IMR-90 (cell line): Measurements from ENCODE around the gene KCNQ2. TPM values are rescaled to one million over a fixed set of nuclear protein-coding genes. Genes with fewer than 3 reads are reported as not detected.

Experiments used
- ATAC-seq: fragments of 200-7000 bp; cut with Tn5 transposase; 2 replicates; pipeline ENCODE4 v1.9.1; 2020; ENCODE audit warnings: low read depth, mild to moderate bottlenecking, moderate library complexity
- BruUV-seq: library from RNA; stranded (reverse); fragments of 400-500 nt; replicated peaks from 2 replicates; lab custom pipeline; 2021; lab: Mats Ljungman, UMichigan
- CTCF ChIA-PET: fragments of 300-600 bp; formaldehyde crosslinking; extraction: SDS; loops from one replicate; lab custom pipeline; 2021; ENCODE audit warnings: antibody characterized with exemption; lab: Yijun Ruan, JAX
- POLR2A ChIA-PET: fragments of 300-600 bp; sonication (Branson Sonifier 250); formaldehyde crosslinking; loops from one replicate; lab custom pipeline; 2022; ENCODE audit warnings: antibody characterized with exemption; ENCODE audit not compliant: unreplicated experiment; lab: Charles Lee
- DNase-seq: peaks from one replicate; pipeline ENCODE4 v3.0.0; 2013
- H2AFZ ChIP-seq: replicated peaks from 2 replicates; pipeline ENCODE3; 2013; ENCODE audit warnings: low read length, mild to moderate bottlenecking; ENCODE audit not compliant: poor library complexity
- H2AK5ac ChIP-seq: 2 replicates; pipeline ENCODE4 v1.6.1; 2013; ENCODE audit warnings: low read depth, low read length, inconsistent platforms
- H2AK9ac ChIP-seq: replicated peaks from 2 replicates; pipeline ENCODE3; 2013; ENCODE audit warnings: mild to moderate bottlenecking, low read depth, low read length, moderate library complexity; ENCODE audit not compliant: poor library complexity
- H2BK120ac ChIP-seq: 2 replicates; pipeline ENCODE4 v1.6.1; 2013; ENCODE audit warnings: low read depth, low read length, inconsistent platforms
- H2BK15ac ChIP-seq: 3 replicates; pipeline ENCODE4 v1.6.1; 2013; ENCODE audit warnings: low read depth, low read length, inconsistent platforms
- H2BK20ac ChIP-seq: 2 replicates; pipeline ENCODE4 v1.6.1; 2013; ENCODE audit warnings: low read depth, mild to moderate bottlenecking, inconsistent platforms, low read length, moderate library complexity
- H2BK5ac ChIP-seq: 2 replicates; pipeline ENCODE4 v1.6.1; 2013; ENCODE audit warnings: mild to moderate bottlenecking, low read depth, low read length, inconsistent platforms; ENCODE audit not compliant: poor library complexity, severe bottlenecking
- H3K14ac ChIP-seq: replicated peaks from 2 replicates; pipeline ENCODE4 v1.6.1; 2013; ENCODE audit warnings: low read depth, low read length, inconsistent platforms
- H3K18ac ChIP-seq: 2 replicates; pipeline ENCODE4 v1.6.1; 2013; ENCODE audit warnings: low read depth, low read length, control low read depth
- H3K23ac ChIP-seq: 2 replicates; pipeline ENCODE4 v1.6.1; 2013; ENCODE audit warnings: low read depth, low read length, inconsistent platforms
- H3K27ac ChIP-seq: 2 replicates; pipeline ENCODE4 v1.5.1; 2013; ENCODE audit warnings: mild to moderate bottlenecking, control low read depth, low read length; ENCODE audit not compliant: insufficient read depth
- H3K27me3 ChIP-seq: 2 replicates; pipeline ENCODE4 v1.6.1; 2013; ENCODE audit warnings: low read length; ENCODE audit not compliant: control insufficient read depth, insufficient read depth
- H3K36me3 ChIP-seq: 2 replicates; pipeline ENCODE4 v1.6.1; 2013; ENCODE audit warnings: low read length, mixed read lengths; ENCODE audit not compliant: control insufficient read depth, insufficient read depth
- H3K4ac ChIP-seq: 2 replicates; pipeline ENCODE4 v1.6.1; 2013; ENCODE audit warnings: low read depth, low read length, inconsistent platforms
- H3K4me1 ChIP-seq: 2 replicates; pipeline ENCODE4 v1.6.1; 2013; ENCODE audit warnings: low read length, mixed read lengths; ENCODE audit not compliant: control insufficient read depth, insufficient read depth
- H3K4me2 ChIP-seq: 2 replicates; pipeline ENCODE4 v1.6.1; 2013; ENCODE audit warnings: low read depth, mild to moderate bottlenecking, control low read depth, low read length, moderate library complexity
- H3K4me3 ChIP-seq: 2 replicates; pipeline ENCODE4 v1.5.1; 2013; ENCODE audit warnings: low read depth, mild to moderate bottlenecking, control low read depth, low read length, moderate library complexity; ENCODE audit not compliant: insufficient read depth
- H3K56ac ChIP-seq: 2 replicates; pipeline ENCODE4 v1.6.1; 2013; ENCODE audit warnings: low read length, inconsistent platforms; ENCODE audit not compliant: insufficient read depth; ENCODE audit errors: extremely low read depth
- H3K79me1 ChIP-seq, 2 experiments: 2 replicates each; pipeline ENCODE4 v1.6.1; 2013; ENCODE audit warnings: low read length in 2 of 2, inconsistent platforms in 1 of 2, low read depth in 1 of 2
- H3K9ac ChIP-seq: 2 replicates; pipeline ENCODE4 v1.6.1; 2013; ENCODE audit warnings: low read depth, low read length, control low read depth
- H3K9me1 ChIP-seq: 2 replicates; pipeline ENCODE4 v1.6.1; 2013; ENCODE audit warnings: low read length, inconsistent platforms; ENCODE audit not compliant: insufficient read depth
- H3K9me3 ChIP-seq: 2 replicates; pipeline ENCODE4 v1.6.1; 2013; ENCODE audit warnings: low read length; ENCODE audit not compliant: control insufficient read depth, insufficient read depth
- H4K20me1 ChIP-seq: 2 replicates; pipeline ENCODE4 v1.6.1; 2013; ENCODE audit warnings: low read length, inconsistent platforms; ENCODE audit not compliant: insufficient read depth
- H4K5ac ChIP-seq: 2 replicates; pipeline ENCODE4 v1.6.1; 2013; ENCODE audit warnings: mild to moderate bottlenecking, low read depth, low read length, control low read depth
- H4K8ac ChIP-seq, 2 experiments: 2 replicates each; pipeline ENCODE4 v1.6.1; 2013; ENCODE audit warnings: low read depth in 2 of 2, low read length in 2 of 2, control low read depth in 1 of 2, inconsistent platforms in 1 of 2
- H4K91ac ChIP-seq: 2 replicates; pipeline ENCODE4 v1.6.1; 2013; ENCODE audit warnings: low read depth, low read length, inconsistent platforms; ENCODE audit not compliant: insufficient read depth
- BHLHE40 ChIP-seq: fragments of 150-350 bp; IDR thresholded peaks from 2 replicates; pipeline ENCODE4 v1.6.1; 2016; ENCODE audit warnings: mild to moderate bottlenecking, low read depth, low read length
- ELK1 ChIP-seq: fragments of 150-350 bp; IDR thresholded peaks from 2 replicates; pipeline ENCODE4 v1.6.1; 2016; ENCODE audit warnings: low read depth, mild to moderate bottlenecking, low read length, moderate library complexity, borderline replicate concordance
- FOS ChIP-seq: fragments of 150-350 bp; IDR thresholded peaks from 2 replicates; pipeline ENCODE4 v1.6.1; 2016; ENCODE audit warnings: low read depth, low read length
- MAZ ChIP-seq: IDR thresholded peaks from 2 replicates; pipeline ENCODE4 v1.6.1; 2012; ENCODE audit warnings: low read depth, mild to moderate bottlenecking, low read length, improper control_type of control experiment, moderate library complexity, borderline replicate concordance
- NFE2L2 ChIP-seq: fragments of 150-350 bp; IDR thresholded peaks from 2 replicates; pipeline ENCODE4 v1.6.1; 2016; ENCODE audit warnings: low read depth, mild to moderate bottlenecking, low read length
- RFX5 ChIP-seq: IDR thresholded peaks from 2 replicates; pipeline ENCODE4 v1.8.0; 2012; ENCODE audit warnings: low read depth, mild to moderate bottlenecking, low read length, moderate library complexity
- SMC3 ChIP-seq: fragments of 150-350 bp; IDR thresholded peaks from 2 replicates; pipeline ENCODE4 v1.6.1; 2016; ENCODE audit warnings: low read depth, mild to moderate bottlenecking, antibody characterized with exemption, low read length, moderate library complexity
- USF2 ChIP-seq: fragments of 150-350 bp; IDR thresholded peaks from 2 replicates; pipeline ENCODE4 v1.6.1; 2017; ENCODE audit warnings: mild to moderate bottlenecking, antibody characterized with exemption, low read length, low read depth
- WGBS, 2 experiments: methylation state at CpG; one replicate each; pipeline versions ENCODE4 v1.1.5 to v1.1.7; 2013; ENCODE audit warnings: missing lambda C conversion rate in 2 of 2; ENCODE audit not compliant: insufficient read length in 1 of 2; ENCODE audit errors: extremely low coverage in 2 of 2; 5-methylcytosine and 5-hydroxymethylcytosine counted together
- dilution Hi-C: fragments of 300-500 bp; cut with HindIII; formaldehyde crosslinking; loops from one replicate; pipeline ENCODE4 v1.14.3; 2018; ENCODE audit warnings: low sequenced_read_pairs; ENCODE audit not compliant: unreplicated experiment
- in situ Hi-C: fragments of 300-500 bp; cut with MboI; formaldehyde crosslinking; loops from 3 replicates; pipeline ENCODE4 v1.14.3; 2019; ENCODE audit warnings: low sequenced_read_pairs, inconsistent platforms, mixed read lengths
- intact Hi-C: fragments of 100-400 bp; cut with micrococcal nuclease; formaldehyde crosslinking; loops from 2 replicates; pipeline ENCODE4 v1.10.0; 2022
- polyA plus RNA-seq, 3 experiments: library from polyadenylated mRNA; depleted of rRNA; stranded (reverse); fragments of >200 nt; gene quantifications; 2 replicates each; pipeline ENCODE4 v1.2.3, GENCODE V29; 2012; ENCODE audit warnings: low replicate concordance in 1 of 3
- total RNA-seq: library from RNA; depleted of rRNA; stranded (reverse); fragments of >200 nt; gene quantifications from 2 replicates; pipeline ENCODE4 v1.2.3, GENCODE V29; 2012
- TF ChIP-seq, protein P1 (sequence below): conservative IDR thresholded peaks from 2 replicates; pipeline ENCODE4 v1.5.1; 2012; ENCODE audit warnings: mild to moderate bottlenecking, low read depth, low read length, improper control_type of control experiment

KCNQ2 gene
- total and polyA plus RNA-seq, 2 of the 4 experiments (the other 2 are of a cell fraction), result 0.02 TPM; not detected in 1

- TF ChIP-seq USF2, result no peak
Measured at GRCh38 chr20:63369724-63370617, 102.5 kb downstream of the KCNQ2 start (continued).

DNA sequence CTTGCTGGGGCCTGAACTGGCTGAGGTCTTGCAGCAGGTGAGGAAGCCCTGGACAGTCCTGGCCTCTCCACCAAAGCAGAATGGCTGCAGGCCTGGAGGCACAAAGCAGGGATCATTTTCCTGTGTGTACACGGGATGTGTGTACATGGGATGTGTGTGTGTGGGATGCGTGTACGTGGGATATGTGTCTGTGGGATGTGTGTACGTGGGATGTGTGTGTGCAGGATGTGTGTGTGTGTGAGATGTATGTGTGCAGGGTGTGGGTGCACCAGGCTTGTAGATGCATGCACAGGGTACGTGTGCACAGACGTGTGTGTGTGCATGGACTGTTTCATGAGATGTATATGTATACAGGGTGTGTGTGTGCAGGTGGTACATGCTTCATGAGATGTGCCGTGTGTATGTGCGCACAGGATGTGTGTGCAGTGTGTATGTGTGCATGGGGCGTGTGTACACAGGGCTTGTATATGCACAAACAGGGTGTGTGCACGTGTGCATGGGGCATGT lies 103.4 kb downstream of the KCNQ2 start:
- ChIA-PET CTCF (no interaction called here), POLR2A (no interaction called here)
- Histone ChIP-seq H3K27ac (no peak overlapping the region), H4K5ac (no peak overlapping the region), H3K36me3 (no peaks in the 10 kb centered on the region), H4K8ac (no peak overlapping the region), H3K27me3 (peaks cover 55% of the 10 kb centered on the region), H2BK120ac (no peak overlapping the region), H3K9me1 (no peaks in the 10 kb centered on the region), H3K56ac (no peak overlapping the region), H3K9me3 (no peaks in the 10 kb centered on the region), H2AFZ (no peak overlapping the region), H3K14ac (no peak overlapping the region), H4K20me1 (0 out of 2 replicates have a peak, but pooled peaks cover 4% of the 10 kb centered on the region), H2BK20ac (no peak overlapping the region), H2BK15ac (no peak overlapping the region), H3K4ac (no peak overlapping the region), H3K4me2 (no peak overlapping the region), H2AK9ac (no peak overlapping the region), H3K9ac (no peak overlapping the region), H3K23ac (no peak overlapping the region), H2BK5ac (no peak overlapping the region), H3K4me3 (no peak overlapping the region), H2AK5ac (no peak overlapping the region), H3K79me1 (no peaks in the 10 kb centered on the region), H3K4me1 (no peaks in the 10 kb centered on the region), H3K18ac (no peak overlapping the region), H4K91ac (no peak overlapping the region)
- in situ Hi-C loops (no loop called here), dilution Hi-C loops (no loop called here), intact Hi-C loops (no loop called here)
- 73% methylated on average over 6 of the region's 10 CpGs; no CpG with 5 or more reads in 1 of the 2 experiments for WGBS, 2 experiments
- BruUV-seq, result no TSS peak
- DNase-seq (no peak), ATAC-seq (no peak)
- TF ChIP-seq, protein P1, sequence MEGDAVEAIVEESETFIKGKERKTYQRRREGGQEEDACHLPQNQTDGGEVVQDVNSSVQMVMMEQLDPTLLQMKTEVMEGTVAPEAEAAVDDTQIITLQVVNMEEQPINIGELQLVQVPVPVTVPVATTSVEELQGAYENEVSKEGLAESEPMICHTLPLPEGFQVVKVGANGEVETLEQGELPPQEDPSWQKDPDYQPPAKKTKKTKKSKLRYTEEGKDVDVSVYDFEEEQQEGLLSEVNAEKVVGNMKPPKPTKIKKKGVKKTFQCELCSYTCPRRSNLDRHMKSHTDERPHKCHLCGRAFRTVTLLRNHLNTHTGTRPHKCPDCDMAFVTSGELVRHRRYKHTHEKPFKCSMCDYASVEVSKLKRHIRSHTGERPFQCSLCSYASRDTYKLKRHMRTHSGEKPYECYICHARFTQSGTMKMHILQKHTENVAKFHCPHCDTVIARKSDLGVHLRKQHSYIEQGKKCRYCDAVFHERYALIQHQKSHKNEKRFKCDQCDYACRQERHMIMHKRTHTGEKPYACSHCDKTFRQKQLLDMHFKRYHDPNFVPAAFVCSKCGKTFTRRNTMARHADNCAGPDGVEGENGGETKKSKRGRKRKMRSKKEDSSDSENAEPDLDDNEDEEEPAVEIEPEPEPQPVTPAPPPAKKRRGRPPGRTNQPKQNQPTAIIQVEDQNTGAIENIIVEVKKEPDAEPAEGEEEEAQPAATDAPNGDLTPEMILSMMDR, result no peak
- no peak for TF ChIP-seq FOS
- no peak for TF ChIP-seq MAZ
- no peak for TF ChIP-seq NFE2L2
- no peak for TF ChIP-seq BHLHE40
- no peak for TF ChIP-seq RFX5
- no peak for TF ChIP-seq ELK1
- TF ChIP-seq SMC3, result no peak
- no peak for TF ChIP-seq USF2
